Upper lobe of right lung (tissue), 1 donor: ENCODE measurements around the gene PPP1R2C. TPM values are rescaled to one million over a fixed set of nuclear protein-coding genes. Genes with fewer than 3 reads are reported as not detected.

Source experiments
- ATAC-seq: fragments of 200-7000 bp; cut with Tn5 transposase; one replicate; pipeline ENCODE4 v1.9.1; 2020; ENCODE audit warnings: mild to moderate bottlenecking, moderate library complexity
- DNase-seq: peaks from one replicate; pipeline ENCODE4 v3.0.0-alpha.2; 2020
- H3K27ac ChIP-seq: fragments of 200-600 bp; one replicate; pipeline ENCODE4 v1.8.0; 2022
- H3K27me3 ChIP-seq: fragments of 200-600 bp; one replicate; pipeline ENCODE4 v1.8.0; 2022; ENCODE audit warnings: mild to moderate bottlenecking
- H3K36me3 ChIP-seq: fragments of 200-600 bp; one replicate; pipeline ENCODE4 v1.8.0; 2022
- H3K4me1 ChIP-seq: fragments of 200-600 bp; one replicate; pipeline ENCODE4 v1.8.0; 2022
- H3K4me3 ChIP-seq: fragments of 200-600 bp; one replicate; pipeline ENCODE4 v1.8.0; 2022; ENCODE audit warnings: mild to moderate bottlenecking
- H3K9me3 ChIP-seq: fragments of 200-600 bp; one replicate; pipeline ENCODE4 v1.8.0; 2022
- CTCF ChIP-seq: fragments of 200-600 bp; IDR thresholded peaks from one replicate; pipeline ENCODE4 v1.8.0; 2022; ENCODE audit warnings: antibody characterized with exemption
- intact Hi-C: fragments of 100-400 bp; cut with DNase I; formaldehyde crosslinking; loops from one replicate; pipeline ENCODE4 v1.11.0; 2022
- total RNA-seq: library from RNA; stranded (reverse); fragmentation: NEBNext Ultra II Directional; extraction: Animal tissue kit (Norgen Biotek cat#: 25700); gene quantifications from one replicate; pipeline ENCODE4 v1.2.1, GENCODE V29; 2021
- donor health status: DM: no; HTN: yes; CAD: no; lungs with severe emphysema.

Gene PPP1R2C
- total RNA-seq, 1 donor from 2014 or later, result not detected

GRCh38 chrX:42739258-42739657, 38.7 kb downstream of the PPP1R2C start:
- no peak for DNase-seq
- Histone ChIP-seq H3K27me3 (no peaks in the 10 kb centered on the region), H3K4me3 (no peak overlapping the region), H3K9me3 (no peaks in the 10 kb centered on the region), H3K4me1 (no peaks in the 10 kb centered on the region), H3K36me3 (no peaks in the 10 kb centered on the region), H3K27ac (no peak overlapping the region)
- intact Hi-C loops, result no loop called here
- no peak for ATAC-seq
- no peak for TF ChIP-seq CTCF

- no peak overlapping the region for H3K4me3 ChIP-seq
- ATAC-seq, result no peak
- H3K36me3 ChIP-seq, result no peaks in the 10 kb centered on the region
- no peaks in the 10 kb centered on the region for H3K9me3 ChIP-seq
- intact Hi-C loops, result no loop called here
- no peak for TF ChIP-seq CTCF
- DNase-seq, result no peak
- no peaks in the 10 kb centered on the region for H3K4me1 ChIP-seq
- no peaks in the 10 kb centered on the region for H3K27me3 ChIP-seq
- H3K27ac ChIP-seq, result no peak overlapping the region
Observed at GRCh38 chrX:42738552-42738951, 39.4 kb downstream of the PPP1R2C start.

- H3K9me3 ChIP-seq, result no peaks in the 10 kb centered on the region
- no peak for DNase-seq
- H3K36me3 ChIP-seq, result no peaks in the 10 kb centered on the region
- H3K27me3 ChIP-seq, result no peaks in the 10 kb centered on the region
- no peaks in the 10 kb centered on the region for H3K4me1 ChIP-seq
- no peak for ATAC-seq
- intact Hi-C loops, result no loop called here
- TF ChIP-seq CTCF, result no peak
- H3K4me3 ChIP-seq, result no peak overlapping the region
- no peak overlapping the region for H3K27ac ChIP-seq
Observed at GRCh38 chrX:42735250-42735649, 42.7 kb downstream of the PPP1R2C start.

GRCh38 chrX:42732506-42732905, 45.5 kb downstream of the PPP1R2C start:
- Histone ChIP-seq H3K4me1 (no peaks in the 10 kb centered on the region), H3K4me3 (no peak overlapping the region), H3K36me3 (no peaks in the 10 kb centered on the region), H3K27me3 (no peaks in the 10 kb centered on the region), H3K27ac (no peak overlapping the region), H3K9me3 (no peaks in the 10 kb centered on the region)
- TF ChIP-seq CTCF, result no peak
- DNase-seq (no peak), ATAC-seq (no peak)
- intact Hi-C loops, result no loop called here
